Panc1 (cell line): ENCODE data around the gene MED12L. TPM values are rescaled to one million over a fixed set of nuclear protein-coding genes. Genes with fewer than 3 reads are reported as not detected.

Experiments
- ATAC-seq: fragments of 200-7000 bp; cut with Tn5 transposase; 2 replicates; pipeline ENCODE4 v1.9.1; 2020; ENCODE audit warnings: mild to moderate bottlenecking, moderate library complexity
- BruUV-seq: library from RNA; stranded (reverse); fragments of 400-500 nt; replicated peaks from 2 replicates; lab custom pipeline; 2021; lab: Mats Ljungman, UMichigan
- CTCF ChIA-PET: fragments of 300-600 bp; sonication (Branson Sonifier 250); formaldehyde crosslinking; loops from one replicate; lab custom pipeline; 2022; ENCODE audit warnings: antibody characterized with exemption; lab: Charles Lee
- POLR2A ChIA-PET: fragments of 300-600 bp; sonication (Branson Sonifier 250); formaldehyde crosslinking; loops from one replicate; lab custom pipeline; 2022; ENCODE audit warnings: antibody characterized with exemption; lab: Charles Lee
- DNase-seq: peaks from one replicate; pipeline ENCODE4 v3.0.0-alpha.2; 2010; ENCODE audit warnings: low read depth, low spot score
- H3K27ac ChIP-seq: 2 replicates; pipeline ENCODE4 v1.5.1; 2011; ENCODE audit warnings: mild to moderate bottlenecking, low read length, inconsistent platforms
- H3K27me3 ChIP-seq: fragments of 200-500 bp; sonication (Bioruptor generic); 2 replicates; pipeline ENCODE4 v1.6.0; 2014; ENCODE audit warnings: low read length, inconsistent platforms; ENCODE audit not compliant: control insufficient read depth, insufficient read depth
- H3K36me3 ChIP-seq: fragments of 200-500 bp; sonication (Bioruptor generic); 2 replicates; pipeline ENCODE4 v1.5.1; 2014; ENCODE audit warnings: inconsistent platforms, mild to moderate bottlenecking, low read length, moderate library complexity; ENCODE audit not compliant: control insufficient read depth, insufficient read depth
- H3K4me1 ChIP-seq: 2 replicates; pipeline ENCODE4 v1.5.1; 2011; ENCODE audit warnings: inconsistent platforms, mild to moderate bottlenecking, low read length, moderate library complexity; ENCODE audit not compliant: control insufficient read depth, insufficient read depth
- H3K4me3 ChIP-seq, 2 experiments: 2 replicates each; pipeline ENCODE4 v1.5.1; 2011 to 2012; ENCODE audit warnings: low read depth in 2 of 2, low read length in 2 of 2, mild to moderate bottlenecking in 2 of 2, inconsistent platforms in 1 of 2, moderate library complexity in 1 of 2
- H3K9me3 ChIP-seq: fragments of 200-500 bp; sonication (Bioruptor generic); 2 replicates; pipeline ENCODE4 v1.5.1; 2014; ENCODE audit warnings: low read depth, mild to moderate bottlenecking, inconsistent platforms, low read length, moderate library complexity; ENCODE audit not compliant: control insufficient read depth, insufficient read depth
- POLR2AphosphoS5 ChIP-seq: IDR thresholded peaks from 2 replicates; pipeline ENCODE4 v1.6.1; 2012; ENCODE audit warnings: mild to moderate bottlenecking, low read depth, low read length, moderate library complexity
- SIN3A ChIP-seq: IDR thresholded peaks from 2 replicates; pipeline ENCODE4 v1.6.1; 2012; ENCODE audit warnings: low read depth, mild to moderate bottlenecking, low read length, moderate library complexity, borderline replicate concordance; ENCODE audit not compliant: insufficient read depth
- TCF7L2 ChIP-seq: IDR thresholded peaks from 2 replicates; pipeline ENCODE4 v1.6.1; 2011; ENCODE audit warnings: mild to moderate bottlenecking, low read depth, low read length, inconsistent platforms
- in situ Hi-C: cut with HindIII; loops from 2 replicates; pipeline ENCODE4 v1.10.0; 2016; ENCODE audit warnings: low sequenced_read_pairs, low pct_unique_long_range_greater_than_20kb
- intact Hi-C: fragments of 100-400 bp; cut with micrococcal nuclease; formaldehyde crosslinking; loops from one replicate; pipeline ENCODE4 v1.10.0; 2022; ENCODE audit not compliant: unreplicated experiment
- total RNA-seq: library from RNA; stranded (reverse); gene quantifications from one replicate; pipeline ENCODE4 v1.2.1, GENCODE V29; 2021; ENCODE audit not compliant: unreplicated experiment
- TF ChIP-seq, protein P1 (sequence below), 2 experiments: IDR thresholded peaks; 2 replicates each; pipeline ENCODE4 v1.6.1; 2011 to 2012; ENCODE audit warnings: low read depth in 2 of 2, control low read depth in 1 of 2, low read length in 1 of 2, mild to moderate bottlenecking in 1 of 2, moderate library complexity in 1 of 2; ENCODE audit not compliant: insufficient read depth in 1 of 2
- TF ChIP-seq, protein P2 (sequence below): fragments of 450-650 bp; IDR thresholded peaks from 2 replicates; pipeline ENCODE4 v1.5.1; 2017; ENCODE audit warnings: mild to moderate bottlenecking

MED12L gene
- total RNA-seq, 1 experiment from 2014 or later = 2.8 TPM

DNA sequence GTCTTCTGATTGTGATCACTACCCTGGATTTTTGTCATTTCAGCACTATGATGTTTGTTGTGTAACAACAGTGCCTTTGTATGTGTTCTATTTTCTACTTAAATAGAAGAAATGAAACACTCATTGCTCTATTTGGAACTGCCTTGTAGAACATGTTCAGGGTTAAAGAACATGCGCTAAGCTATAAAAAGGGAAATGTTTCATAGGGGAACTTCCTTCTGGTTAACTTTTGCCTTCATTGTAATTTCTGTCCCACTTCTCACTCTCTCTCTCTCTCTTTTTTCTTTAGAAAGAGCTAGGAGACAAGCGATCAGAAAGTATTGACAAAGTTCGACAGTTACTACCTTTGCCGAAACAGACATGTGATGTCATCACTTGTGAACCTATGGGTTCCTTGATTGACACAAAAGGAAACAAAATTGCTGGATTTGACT lies 299.3 kb downstream of the MED12L start, which contains the start of gene P2RY12:
TSS of gene P2RY12 (minus strand) at position 13 of the 434 bp plus-strand sequence. CDS start 45,908 bp downstream, outside the sequence.
- ChIA-PET CTCF (no interaction called here), POLR2A (no interaction called here)
- Histone ChIP-seq H3K9me3 (no peaks in the 10 kb centered on the region), H3K27ac (no peak within 1 kb of the TSS), H3K27me3 (no peaks in the 10 kb centered on the region), H3K4me3 (no peak within 1 kb of the TSS), H3K36me3 (no peaks in the 10 kb centered on the region), H3K4me1 (no peaks in the 10 kb centered on the region)
- no peak for TF ChIP-seq POLR2AphosphoS5
- TF ChIP-seq, protein P1, sequence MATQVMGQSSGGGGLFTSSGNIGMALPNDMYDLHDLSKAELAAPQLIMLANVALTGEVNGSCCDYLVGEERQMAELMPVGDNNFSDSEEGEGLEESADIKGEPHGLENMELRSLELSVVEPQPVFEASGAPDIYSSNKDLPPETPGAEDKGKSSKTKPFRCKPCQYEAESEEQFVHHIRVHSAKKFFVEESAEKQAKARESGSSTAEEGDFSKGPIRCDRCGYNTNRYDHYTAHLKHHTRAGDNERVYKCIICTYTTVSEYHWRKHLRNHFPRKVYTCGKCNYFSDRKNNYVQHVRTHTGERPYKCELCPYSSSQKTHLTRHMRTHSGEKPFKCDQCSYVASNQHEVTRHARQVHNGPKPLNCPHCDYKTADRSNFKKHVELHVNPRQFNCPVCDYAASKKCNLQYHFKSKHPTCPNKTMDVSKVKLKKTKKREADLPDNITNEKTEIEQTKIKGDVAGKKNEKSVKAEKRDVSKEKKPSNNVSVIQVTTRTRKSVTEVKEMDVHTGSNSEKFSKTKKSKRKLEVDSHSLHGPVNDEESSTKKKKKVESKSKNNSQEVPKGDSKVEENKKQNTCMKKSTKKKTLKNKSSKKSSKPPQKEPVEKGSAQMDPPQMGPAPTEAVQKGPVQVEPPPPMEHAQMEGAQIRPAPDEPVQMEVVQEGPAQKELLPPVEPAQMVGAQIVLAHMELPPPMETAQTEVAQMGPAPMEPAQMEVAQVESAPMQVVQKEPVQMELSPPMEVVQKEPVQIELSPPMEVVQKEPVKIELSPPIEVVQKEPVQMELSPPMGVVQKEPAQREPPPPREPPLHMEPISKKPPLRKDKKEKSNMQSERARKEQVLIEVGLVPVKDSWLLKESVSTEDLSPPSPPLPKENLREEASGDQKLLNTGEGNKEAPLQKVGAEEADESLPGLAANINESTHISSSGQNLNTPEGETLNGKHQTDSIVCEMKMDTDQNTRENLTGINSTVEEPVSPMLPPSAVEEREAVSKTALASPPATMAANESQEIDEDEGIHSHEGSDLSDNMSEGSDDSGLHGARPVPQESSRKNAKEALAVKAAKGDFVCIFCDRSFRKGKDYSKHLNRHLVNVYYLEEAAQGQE (IDR thresholded peaks at IDR 0.05; ENCODE audit: insufficient read depth in 1 of 2, low read depth in 2 of 2, low read length in 1 of 2) = no peak
- TF ChIP-seq TCF7L2 = no peak
- TF ChIP-seq SIN3A = no peak
- TF ChIP-seq, protein P2, sequence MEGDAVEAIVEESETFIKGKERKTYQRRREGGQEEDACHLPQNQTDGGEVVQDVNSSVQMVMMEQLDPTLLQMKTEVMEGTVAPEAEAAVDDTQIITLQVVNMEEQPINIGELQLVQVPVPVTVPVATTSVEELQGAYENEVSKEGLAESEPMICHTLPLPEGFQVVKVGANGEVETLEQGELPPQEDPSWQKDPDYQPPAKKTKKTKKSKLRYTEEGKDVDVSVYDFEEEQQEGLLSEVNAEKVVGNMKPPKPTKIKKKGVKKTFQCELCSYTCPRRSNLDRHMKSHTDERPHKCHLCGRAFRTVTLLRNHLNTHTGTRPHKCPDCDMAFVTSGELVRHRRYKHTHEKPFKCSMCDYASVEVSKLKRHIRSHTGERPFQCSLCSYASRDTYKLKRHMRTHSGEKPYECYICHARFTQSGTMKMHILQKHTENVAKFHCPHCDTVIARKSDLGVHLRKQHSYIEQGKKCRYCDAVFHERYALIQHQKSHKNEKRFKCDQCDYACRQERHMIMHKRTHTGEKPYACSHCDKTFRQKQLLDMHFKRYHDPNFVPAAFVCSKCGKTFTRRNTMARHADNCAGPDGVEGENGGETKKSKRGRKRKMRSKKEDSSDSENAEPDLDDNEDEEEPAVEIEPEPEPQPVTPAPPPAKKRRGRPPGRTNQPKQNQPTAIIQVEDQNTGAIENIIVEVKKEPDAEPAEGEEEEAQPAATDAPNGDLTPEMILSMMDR = no peak
- in situ Hi-C loops (no loop called here), intact Hi-C loops (no loop called here)
- no peak for ATAC-seq
- no peak for DNase-seq
- no TSS peak for BruUV-seq

DNA sequence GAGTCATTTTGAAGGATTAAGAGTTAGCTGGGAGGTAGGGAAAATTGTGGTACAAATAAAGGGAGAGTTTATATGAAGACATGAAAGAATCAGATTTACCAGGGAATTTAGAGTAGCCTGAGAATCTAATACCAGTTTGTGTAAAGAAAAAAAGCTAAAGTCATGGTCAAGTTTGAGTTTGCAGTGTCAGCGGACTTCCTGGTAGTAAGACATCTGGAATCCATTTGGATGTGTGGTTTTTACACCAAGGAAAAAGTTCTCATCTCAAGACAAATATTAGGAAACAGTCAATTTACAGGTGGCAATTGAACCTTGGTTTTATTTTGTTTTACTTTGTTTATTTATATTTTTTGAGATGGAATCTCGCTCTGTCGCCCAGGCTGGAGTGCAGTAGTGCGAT lies 300.6 kb downstream of the MED12L start:
- H3K27me3 ChIP-seq = no peaks in the 10 kb centered on the region
- no peaks in the 10 kb centered on the region for H3K36me3 ChIP-seq
- H3K27ac ChIP-seq = no peak overlapping the region
- BruUV-seq = no TSS peak
- DNase-seq = no peak
- CTCF ChIA-PET = no interaction called here
- intact Hi-C loops = no loop called here
- in situ Hi-C loops = no loop called here
- no peaks in the 10 kb centered on the region for H3K9me3 ChIP-seq
- no peak overlapping the region for H3K4me3 ChIP-seq
- ATAC-seq = no peak
- POLR2A ChIA-PET = interaction anchor here (0.7 kb wide), 1 partner anchor 9 kb away, joined by 3 read pairs; no protein-coding TSS in a partner anchor
- H3K4me1 ChIP-seq = no peaks in the 10 kb centered on the region
- TF ChIP-seq, protein P2 = no peak
- TF ChIP-seq SIN3A (no peak), POLR2AphosphoS5 (no peak), TCF7L2 (no peak)
- TF ChIP-seq, protein P1 (IDR thresholded peaks at IDR 0.05; ENCODE audit: insufficient read depth in 1 of 2, low read depth in 2 of 2, low read length in 1 of 2) = no peak
